ENCODE measurements around the gene ADGRB3. TPM values are rescaled to one million over a fixed set of nuclear protein-coding genes. Genes with fewer than 3 reads are reported as not detected.
"Not testable (repeated sequence)": the region's sequence is repeated elsewhere in the genome, so short reads cannot be mapped to it uniquely, and the experiment has no call there.

The ADGRB3 gene
- total RNA-seq, 1 donor from 2014 or later, result 2.4 TPM

GRCh38 chr6:68774843-68775242 lies 139.8 kb downstream of the ADGRB3 start:
- TF ChIP-seq, protein P1, sequence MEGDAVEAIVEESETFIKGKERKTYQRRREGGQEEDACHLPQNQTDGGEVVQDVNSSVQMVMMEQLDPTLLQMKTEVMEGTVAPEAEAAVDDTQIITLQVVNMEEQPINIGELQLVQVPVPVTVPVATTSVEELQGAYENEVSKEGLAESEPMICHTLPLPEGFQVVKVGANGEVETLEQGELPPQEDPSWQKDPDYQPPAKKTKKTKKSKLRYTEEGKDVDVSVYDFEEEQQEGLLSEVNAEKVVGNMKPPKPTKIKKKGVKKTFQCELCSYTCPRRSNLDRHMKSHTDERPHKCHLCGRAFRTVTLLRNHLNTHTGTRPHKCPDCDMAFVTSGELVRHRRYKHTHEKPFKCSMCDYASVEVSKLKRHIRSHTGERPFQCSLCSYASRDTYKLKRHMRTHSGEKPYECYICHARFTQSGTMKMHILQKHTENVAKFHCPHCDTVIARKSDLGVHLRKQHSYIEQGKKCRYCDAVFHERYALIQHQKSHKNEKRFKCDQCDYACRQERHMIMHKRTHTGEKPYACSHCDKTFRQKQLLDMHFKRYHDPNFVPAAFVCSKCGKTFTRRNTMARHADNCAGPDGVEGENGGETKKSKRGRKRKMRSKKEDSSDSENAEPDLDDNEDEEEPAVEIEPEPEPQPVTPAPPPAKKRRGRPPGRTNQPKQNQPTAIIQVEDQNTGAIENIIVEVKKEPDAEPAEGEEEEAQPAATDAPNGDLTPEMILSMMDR (IDR thresholded peaks at IDR 0.05; ENCODE audit: unreplicated experiment), result no peak
- Mint-ChIP-seq H3K27me3 (ENCODE audit: unreplicated experiment) (peaks cover 1% of the 10 kb centered on the region), H3K9me3 (ENCODE audit: unreplicated experiment) (no peaks in the 10 kb centered on the region), H3K4me3 (ENCODE audit: unreplicated experiment) (no peak overlapping the region), H3K27ac (ENCODE audit: unreplicated experiment) (no peak overlapping the region), H3K36me3 (ENCODE audit: low read depth, unreplicated experiment) (no peaks in the 10 kb centered on the region), H3K4me1 (ENCODE audit: unreplicated experiment) (no peaks in the 10 kb centered on the region)
- DNase-seq (ENCODE audit: low spot score), result no peak

DNA sequence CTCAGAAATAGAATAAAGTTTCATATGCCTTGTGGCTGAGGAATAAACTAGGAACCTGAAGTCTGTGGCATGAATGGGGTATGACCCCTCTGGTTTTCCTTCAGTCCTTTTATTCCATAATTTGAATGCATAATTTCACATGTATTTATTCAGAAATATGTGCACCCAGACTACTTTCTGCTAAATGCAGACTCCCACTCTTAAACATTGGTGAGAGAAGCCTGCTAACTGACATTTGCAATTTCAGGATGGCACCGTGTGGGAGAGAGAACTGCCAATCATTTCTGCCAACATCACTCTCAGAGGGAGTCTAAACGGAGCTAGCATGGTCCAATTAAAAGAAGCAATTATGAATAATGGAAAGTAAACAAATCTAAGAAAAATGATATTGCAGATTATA lies 141.3 kb downstream of the ADGRB3 start:
- TF ChIP-seq, protein P1 (IDR thresholded peaks at IDR 0.05; ENCODE audit: unreplicated experiment), result no peak
- no peak overlapping the region for H3K4me3 Mint-ChIP-seq (ENCODE audit: unreplicated experiment)
- peaks cover 1% of the 10 kb centered on the region for H3K27me3 Mint-ChIP-seq (ENCODE audit: unreplicated experiment)
- H3K9me3 Mint-ChIP-seq (ENCODE audit: unreplicated experiment), result no peaks in the 10 kb centered on the region
- H3K36me3 Mint-ChIP-seq (ENCODE audit: low read depth, unreplicated experiment), result no peaks in the 10 kb centered on the region
- H3K27ac Mint-ChIP-seq (ENCODE audit: unreplicated experiment), result no peak overlapping the region
- no peaks in the 10 kb centered on the region for H3K4me1 Mint-ChIP-seq (ENCODE audit: unreplicated experiment)
- DNase-seq (ENCODE audit: low spot score), result no peak

DNA sequence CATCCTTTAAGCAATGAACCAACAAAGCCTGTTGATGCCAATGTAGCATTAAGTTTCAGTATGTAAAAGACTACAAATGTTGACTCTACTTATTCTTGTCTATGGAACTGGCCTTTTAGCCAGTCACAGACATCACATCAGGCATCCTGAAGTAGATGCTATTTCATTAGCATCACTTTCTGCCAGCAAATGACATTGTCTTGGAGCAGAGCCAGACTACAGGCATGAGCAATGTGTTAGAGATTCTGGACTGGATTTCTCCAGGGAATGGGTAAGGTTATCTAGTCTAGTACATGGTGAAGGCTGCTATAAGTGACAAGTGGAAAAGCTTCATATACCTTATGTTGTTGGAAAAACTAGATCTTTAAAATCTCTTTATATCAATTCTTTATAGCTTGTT lies 142.9 kb downstream of the ADGRB3 start:
- no peak for DNase-seq (ENCODE audit: low spot score)
- H3K4me1 Mint-ChIP-seq (ENCODE audit: unreplicated experiment), result no peaks in the 10 kb centered on the region
- H3K36me3 Mint-ChIP-seq (ENCODE audit: low read depth, unreplicated experiment), result no peaks in the 10 kb centered on the region
- H3K4me3 Mint-ChIP-seq (ENCODE audit: unreplicated experiment), result no peak overlapping the region
- TF ChIP-seq, protein P1 (IDR thresholded peaks at IDR 0.05; ENCODE audit: unreplicated experiment), result no peak
- H3K9me3 Mint-ChIP-seq (ENCODE audit: unreplicated experiment), result no peaks in the 10 kb centered on the region
- peaks cover 1% of the 10 kb centered on the region for H3K27me3 Mint-ChIP-seq (ENCODE audit: unreplicated experiment)
- no peak overlapping the region for H3K27ac Mint-ChIP-seq (ENCODE audit: unreplicated experiment)

DNA sequence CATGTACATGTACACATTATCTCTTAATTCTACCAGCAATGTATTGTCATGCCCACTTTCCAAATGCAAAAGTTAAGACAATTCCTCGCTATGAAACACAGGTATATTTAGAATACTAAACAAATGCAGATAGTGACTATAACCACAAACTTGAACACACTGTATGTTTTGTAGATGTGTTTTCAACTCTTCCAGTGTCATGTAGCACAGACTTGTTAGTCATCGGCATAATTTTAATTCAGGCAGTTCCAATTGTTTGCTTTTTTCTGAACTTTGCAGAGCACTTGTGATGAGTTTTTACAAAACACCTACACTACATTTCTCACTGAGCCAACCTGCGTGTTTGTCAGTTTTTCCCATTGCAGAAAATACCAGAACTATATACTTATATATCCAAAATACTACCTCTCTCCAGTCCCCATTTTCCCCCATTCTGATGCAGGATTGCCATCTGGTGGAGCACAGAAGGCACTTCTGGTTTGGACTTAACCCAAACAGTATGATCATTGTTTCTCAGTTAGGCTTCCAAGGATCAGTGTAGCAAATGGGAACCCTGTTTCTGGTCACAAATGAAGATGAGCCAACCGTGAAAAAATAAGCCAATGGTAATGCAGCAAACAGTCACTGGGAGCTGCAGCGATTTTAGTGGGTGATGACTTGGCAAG lies 143.4 kb downstream of the ADGRB3 start:
- H3K36me3 Mint-ChIP-seq (ENCODE audit: low read depth, unreplicated experiment), result no peaks in the 10 kb centered on the region
- H3K9me3 Mint-ChIP-seq (ENCODE audit: unreplicated experiment), result no peaks in the 10 kb centered on the region
- H3K27ac Mint-ChIP-seq (ENCODE audit: unreplicated experiment), result no peak overlapping the region
- H3K4me1 Mint-ChIP-seq (ENCODE audit: unreplicated experiment), result no peaks in the 10 kb centered on the region
- peak; percentile 41 for DNase-seq (ENCODE audit: low spot score)
- TF ChIP-seq, protein P1 (IDR thresholded peaks at IDR 0.05; ENCODE audit: unreplicated experiment), result peak; percentile 41
- H3K27me3 Mint-ChIP-seq (ENCODE audit: unreplicated experiment), result peaks cover 1% of the 10 kb centered on the region
- no peak overlapping the region for H3K4me3 Mint-ChIP-seq (ENCODE audit: unreplicated experiment)

- H3K27ac Mint-ChIP-seq (ENCODE audit: unreplicated experiment), result no peak overlapping the region
- TF ChIP-seq, protein P1 (IDR thresholded peaks at IDR 0.05; ENCODE audit: unreplicated experiment), result no peak
- H3K27me3 Mint-ChIP-seq (ENCODE audit: unreplicated experiment), result peaks cover 1% of the 10 kb centered on the region
- DNase-seq (ENCODE audit: low spot score), result no peak
- H3K4me1 Mint-ChIP-seq (ENCODE audit: unreplicated experiment), result no peaks in the 10 kb centered on the region
- H3K36me3 Mint-ChIP-seq (ENCODE audit: low read depth, unreplicated experiment), result no peaks in the 10 kb centered on the region
- no peak overlapping the region for H3K4me3 Mint-ChIP-seq (ENCODE audit: unreplicated experiment)
- no peaks in the 10 kb centered on the region for H3K9me3 Mint-ChIP-seq (ENCODE audit: unreplicated experiment)
Observed at GRCh38 chr6:68779366-68779765, 144.3 kb downstream of the ADGRB3 start.

- DNase-seq (ENCODE audit: low spot score); H3K27ac Mint-ChIP-seq (ENCODE audit: unreplicated experiment); H3K4me3 Mint-ChIP-seq (ENCODE audit: unreplicated experiment); H3K4me1 Mint-ChIP-seq (ENCODE audit: unreplicated experiment); H3K27me3 Mint-ChIP-seq (ENCODE audit: unreplicated experiment); H3K9me3 Mint-ChIP-seq (ENCODE audit: unreplicated experiment); H3K36me3 Mint-ChIP-seq (ENCODE audit: low read depth, unreplicated experiment): not testable (repeated sequence)
Observed at GRCh38 chr6:68790128-68790527, 155.0 kb downstream of the ADGRB3 start.

DNA sequence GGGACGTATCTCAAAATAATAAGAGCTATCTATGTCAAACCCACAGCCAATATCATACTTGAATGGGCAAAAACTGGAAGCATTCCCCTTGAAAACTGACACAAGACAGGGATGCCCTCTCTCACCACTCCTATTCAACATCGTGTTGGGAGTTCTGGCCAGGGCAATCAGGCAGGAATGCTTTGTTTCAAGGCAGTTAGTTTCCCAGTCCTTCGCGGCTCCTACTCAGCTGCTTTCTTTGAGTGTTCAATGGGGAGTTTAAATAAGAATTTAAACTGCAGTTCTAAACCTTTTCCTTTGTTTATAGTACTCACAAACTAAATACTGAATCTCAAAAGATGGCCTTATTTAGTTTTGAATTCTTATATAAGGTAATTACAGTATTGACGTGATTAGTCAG lies 179.9 kb downstream of the ADGRB3 start:
- not testable (repeated sequence) for DNase-seq (ENCODE audit: low spot score); H3K27ac Mint-ChIP-seq (ENCODE audit: unreplicated experiment); H3K36me3 Mint-ChIP-seq (ENCODE audit: low read depth, unreplicated experiment)

More for the DNA sequence above, 179.9 kb downstream of the ADGRB3 start:
- H3K4me3 Mint-ChIP-seq (ENCODE audit: unreplicated experiment); H3K9me3 Mint-ChIP-seq (ENCODE audit: unreplicated experiment); H3K27me3 Mint-ChIP-seq (ENCODE audit: unreplicated experiment); H3K4me1 Mint-ChIP-seq (ENCODE audit: unreplicated experiment): not testable (repeated sequence)
